Chondrocyte (in vitro differentiated cells): ENCODE measurements around the gene ERGIC1. TPM values are rescaled to one million over a fixed set of nuclear protein-coding genes. Genes with fewer than 3 reads are reported as not detected.

ENCODE experiments used
- DNase-seq: peaks from one replicate; pipeline ENCODE4 v3.0.0; 2021; ENCODE audit warnings: mixed read lengths, low spot score
- H3K27ac Mint-ChIP-seq: one replicate; pipeline ENCODE4 v1.8.0; 2021; ENCODE audit warnings: mild to moderate bottlenecking, moderate library complexity, mixed read lengths; ENCODE audit not compliant: unreplicated experiment
- H3K27me3 Mint-ChIP-seq: 2 replicates; pipeline ENCODE4 v1.8.0; 2021; ENCODE audit warnings: low read depth, mixed read lengths
- H3K36me3 Mint-ChIP-seq: 2 replicates; pipeline ENCODE4 v1.8.0; 2021; ENCODE audit warnings: low read depth, mixed read lengths
- H3K4me1 Mint-ChIP-seq: 2 replicates; pipeline ENCODE4 v1.8.0; 2021; ENCODE audit warnings: low read depth, mild to moderate bottlenecking, mixed read lengths
- H3K4me3 Mint-ChIP-seq: one replicate; pipeline ENCODE4 v1.8.0; 2021; ENCODE audit warnings: mild to moderate bottlenecking, moderate library complexity, mixed read lengths; ENCODE audit not compliant: unreplicated experiment
- H3K9me3 Mint-ChIP-seq: 2 replicates; pipeline ENCODE4 v1.8.0; 2021; ENCODE audit warnings: low read depth, mixed read lengths
- CTCF ChIP-seq: fragments of 200-600 bp; sonication (generic); IDR thresholded peaks from 2 replicates; pipeline ENCODE4 v1.5.0; 2021; ENCODE audit warnings: antibody characterized with exemption, mild to moderate bottlenecking, moderate library complexity
- total RNA-seq: library from RNA; stranded (reverse); gene quantifications from 3 replicates; pipeline ENCODE4 v1.2.1, GENCODE V29; 2021

ERGIC1 gene
- total RNA-seq, 1 donor from 2014 or later, result 141 TPM

- TF ChIP-seq CTCF, result no peak
- peak overlapping the region; percentile 29 for H3K4me3 Mint-ChIP-seq
- DNase-seq, result no peak
- no peaks in the 10 kb centered on the region for H3K9me3 Mint-ChIP-seq
- H3K4me1 Mint-ChIP-seq, result peaks cover 52% of the 10 kb centered on the region
- H3K36me3 Mint-ChIP-seq, result peaks cover 9% of the 10 kb centered on the region
- H3K27me3 Mint-ChIP-seq, result no peaks in the 10 kb centered on the region
- peak overlapping the region; percentile 87 for H3K27ac Mint-ChIP-seq
These were observed 44.5 kb downstream of the ERGIC1 start for GRCh38 chr5:172878585-172878932.

DNA sequence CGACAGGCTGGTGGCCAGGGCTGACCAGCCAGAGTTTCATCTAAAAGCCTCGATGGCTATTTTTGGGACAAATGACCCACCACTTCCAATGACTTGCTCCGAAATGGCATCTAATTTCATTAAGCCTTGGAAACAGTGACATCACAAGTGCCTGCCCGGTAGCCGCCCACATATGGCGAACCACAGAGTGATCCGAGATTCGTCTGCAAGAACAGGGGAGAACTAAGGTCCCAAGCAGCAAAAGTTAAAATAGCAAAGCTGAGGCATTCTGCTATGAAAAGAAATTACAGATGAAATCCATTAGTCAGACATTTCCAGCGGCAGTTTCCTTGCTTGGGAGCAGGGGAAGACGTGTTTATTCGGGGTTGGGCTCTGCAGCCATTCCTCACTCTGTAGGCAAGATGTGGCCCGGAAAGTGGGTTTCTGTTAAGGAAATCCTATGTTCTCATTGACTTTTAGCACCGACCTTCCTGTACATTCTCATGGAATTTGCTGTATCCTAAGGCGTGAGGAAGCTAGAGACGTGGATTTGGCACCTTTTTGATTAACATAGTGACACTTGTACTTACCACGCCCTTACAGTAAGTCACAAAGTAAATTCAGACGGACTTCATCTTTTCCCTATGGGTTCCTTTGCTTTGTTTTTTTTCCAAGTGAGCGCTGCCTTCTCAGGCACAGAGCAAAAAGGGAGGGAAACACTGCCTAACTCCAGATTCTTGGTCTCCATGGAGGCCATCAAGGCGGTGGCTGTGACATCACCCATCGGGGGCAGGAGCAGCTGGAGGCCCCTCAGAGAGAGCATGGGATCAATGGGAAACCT lies 45.1 kb downstream of the ERGIC1 start:
- DNase-seq, result no peak
- Mint-ChIP-seq H3K4me3 (peak overlapping the region; percentile 29), H3K9me3 (no peaks in the 10 kb centered on the region), H3K4me1 (peaks cover 52% of the 10 kb centered on the region), H3K27ac (peak overlapping the region; percentile 87), H3K36me3 (peaks cover 11% of the 10 kb centered on the region), H3K27me3 (no peaks in the 10 kb centered on the region)
- no peak for TF ChIP-seq CTCF

DNA sequence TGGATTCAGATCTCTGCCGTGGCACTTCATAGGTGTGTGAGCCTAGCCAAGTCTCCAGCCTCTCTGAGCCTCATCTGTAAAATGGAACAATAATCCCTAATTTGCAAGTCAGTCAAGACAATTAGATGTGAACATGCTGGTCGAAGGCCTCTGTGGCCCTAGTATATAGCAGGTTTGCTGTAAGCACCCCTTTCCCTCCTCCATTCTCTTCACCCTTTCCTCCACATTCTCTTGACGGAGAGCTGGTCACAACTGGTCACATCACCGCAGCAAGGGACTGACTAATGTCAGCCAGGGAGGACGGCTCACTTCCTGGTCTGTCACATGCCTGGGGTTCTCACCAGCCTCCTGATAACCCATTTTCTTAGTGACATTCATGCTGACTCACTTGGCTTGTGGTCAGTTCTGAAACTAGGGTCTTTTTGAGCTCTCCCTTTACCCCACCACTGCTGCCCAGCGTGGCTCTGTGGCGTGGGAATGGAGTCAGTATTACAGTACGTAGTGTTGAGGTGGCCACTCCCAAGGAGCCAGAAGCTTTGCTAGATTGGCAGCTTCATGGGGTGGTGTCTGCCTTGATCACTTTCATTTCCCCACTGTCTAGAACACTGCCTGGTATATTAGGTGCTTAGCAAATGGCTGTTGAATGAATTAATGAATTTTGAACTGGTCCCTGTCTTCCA lies 47.8 kb downstream of the ERGIC1 start:
- Mint-ChIP-seq H3K9me3 (no peaks in the 10 kb centered on the region), H3K4me1 (peaks cover 52% of the 10 kb centered on the region), H3K27me3 (no peaks in the 10 kb centered on the region), H3K4me3 (no peak overlapping the region), H3K27ac (peak overlapping the region; percentile 85), H3K36me3 (peaks cover 13% of the 10 kb centered on the region)
- no peak for TF ChIP-seq CTCF
- DNase-seq, result no peak

- no peaks in the 10 kb centered on the region for H3K27me3 Mint-ChIP-seq
- no peak for DNase-seq
- H3K27ac Mint-ChIP-seq, result no peak overlapping the region
- no peak for TF ChIP-seq CTCF
- no peak overlapping the region for H3K4me3 Mint-ChIP-seq
- H3K9me3 Mint-ChIP-seq, result no peaks in the 10 kb centered on the region
- peaks cover 55% of the 10 kb centered on the region for H3K4me1 Mint-ChIP-seq
- H3K36me3 Mint-ChIP-seq, result peaks cover 17% of the 10 kb centered on the region
These were observed 49.0 kb downstream of the ERGIC1 start for GRCh38 chr5:172883066-172883465.

- no peak for DNase-seq
- H3K27me3 Mint-ChIP-seq, result no peaks in the 10 kb centered on the region
- TF ChIP-seq CTCF, result no peak
- H3K4me1 Mint-ChIP-seq, result peaks cover 46% of the 10 kb centered on the region
- H3K9me3 Mint-ChIP-seq, result no peaks in the 10 kb centered on the region
- no peak overlapping the region for H3K4me3 Mint-ChIP-seq
- H3K36me3 Mint-ChIP-seq, result peaks cover 27% of the 10 kb centered on the region
- no peak overlapping the region for H3K27ac Mint-ChIP-seq
These were observed 51.7 kb downstream of the ERGIC1 start for GRCh38 chr5:172885597-172886340.
